H1 (cell line): ENCODE results near the gene UBASH3B. TPM values are rescaled to one million over a fixed set of nuclear protein-coding genes. Genes with fewer than 3 reads are reported as not detected.

Experiments
- CTCF ChIA-PET: fragments of 300-600 bp; sonication (Branson Sonifier 250); formaldehyde crosslinking; loops from one replicate; lab custom pipeline; 2021; ENCODE audit not compliant: partially characterized antibody; lab: Charles Lee
- POLR2A ChIA-PET: fragments of 300-600 bp; sonication (Branson Sonifier 250); formaldehyde crosslinking; loops from one replicate; lab custom pipeline; 2021; ENCODE audit warnings: inconsistent platforms; ENCODE audit not compliant: partially characterized antibody; lab: Charles Lee
- DNase-seq, 2 experiments: peaks; one replicate each; pipeline versions ENCODE4 v3.0.0 to v3.0.0-alpha.2; 2010 to 2022; ENCODE audit warnings: low spot score in 2 of 2, low read depth in 1 of 2, mixed read lengths in 1 of 2
- FAIRE-seq: peaks from 2 replicates; lab custom pipeline; 2011; peaks lifted over from hg19 to GRCh38; lab: Jason Lieb, UNC
- H2AFZ ChIP-seq: 2 replicates; pipeline ENCODE4 v1.8.1; 2012; ENCODE audit warnings: low read length, inconsistent platforms
- H2AK5ac ChIP-seq: 2 replicates; pipeline ENCODE4 v1.6.1; 2013; ENCODE audit warnings: low read depth, low read length
- H2BK120ac ChIP-seq: replicated peaks from 2 replicates; pipeline ENCODE3; 2013; ENCODE audit warnings: low read depth, low read length, inconsistent platforms
- H2BK12ac ChIP-seq: 2 replicates; pipeline ENCODE4 v1.6.1; 2013; ENCODE audit warnings: low read depth, low read length
- H2BK15ac ChIP-seq: 2 replicates; pipeline ENCODE4 v1.6.1; 2013; ENCODE audit warnings: low read length
- H2BK20ac ChIP-seq: 2 replicates; pipeline ENCODE4 v1.6.1; 2013; ENCODE audit warnings: low read length
- H2BK5ac ChIP-seq: 2 replicates; pipeline ENCODE4 v1.6.1; 2013; ENCODE audit warnings: low read depth, low read length
- H3K14ac ChIP-seq: 2 replicates; pipeline ENCODE4 v1.6.1; 2013; ENCODE audit warnings: inconsistent platforms; ENCODE audit not compliant: insufficient read length
- H3K18ac ChIP-seq: 2 replicates; pipeline ENCODE4 v1.6.1; 2013; ENCODE audit warnings: low read length; ENCODE audit errors: extremely low read depth
- H3K23ac ChIP-seq: 2 replicates; pipeline ENCODE4 v1.6.1; 2013; ENCODE audit warnings: inconsistent platforms; ENCODE audit not compliant: insufficient read length
- H3K23me2 ChIP-seq: 2 replicates; pipeline ENCODE4 v1.6.1; 2013; ENCODE audit warnings: low read depth, low read length
- H3K27ac ChIP-seq: 2 replicates; pipeline ENCODE4 v1.6.1; 2011; ENCODE audit warnings: low read depth, low read length, inconsistent platforms
- H3K27me3 ChIP-seq, 4 experiments: replicated peaks in 1 of 4; 1 replicate in 1 of 4; 2 replicates in 3 of 4; pipeline versions ENCODE4 v1.6.1 to v1.8.1; 2011 to 2013; ENCODE audit warnings: low read length in 3 of 4, mild to moderate bottlenecking in 3 of 4, inconsistent platforms in 2 of 4, mixed read lengths in 2 of 4, moderate library complexity in 1 of 4; ENCODE audit not compliant: control insufficient read depth in 3 of 4, insufficient read depth in 3 of 4; ENCODE audit errors: extremely low read depth in 1 of 4
- H3K36me3 ChIP-seq, 4 experiments: 2 replicates each; pipeline versions ENCODE4 v1.6.1 to v1.8.1; 2011 to 2013; ENCODE audit warnings: mild to moderate bottlenecking in 4 of 4, low read length in 3 of 4, moderate library complexity in 2 of 4, control low read depth in 1 of 4, inconsistent platforms in 1 of 4; ENCODE audit not compliant: insufficient read depth in 4 of 4, control insufficient read depth in 2 of 4
- H3K4ac ChIP-seq: replicated peaks from 2 replicates; pipeline ENCODE3; 2013; ENCODE audit warnings: low read length, low read depth, mixed read lengths, inconsistent platforms; ENCODE audit not compliant: insufficient read length
- H3K4me1 ChIP-seq, 4 experiments: replicated peaks in 1 of 4; 1 replicate in 1 of 4; 2 replicates in 3 of 4; pipeline versions ENCODE4 v1.6.1 to v1.8.1; 2011 to 2013; ENCODE audit warnings: low read length in 3 of 4, inconsistent platforms in 2 of 4, mixed read lengths in 1 of 4; ENCODE audit not compliant: insufficient read depth in 4 of 4, control insufficient read depth in 3 of 4
- H3K4me2 ChIP-seq, 2 experiments: 2 replicates each; pipeline versions ENCODE4 v1.6.1 to v1.8.1; 2011 to 2013; ENCODE audit warnings: low read depth in 2 of 2, low read length in 2 of 2, control low read depth in 1 of 2, inconsistent platforms in 1 of 2, mild to moderate bottlenecking in 1 of 2; ENCODE audit not compliant: insufficient read depth in 1 of 2
- H3K4me3 ChIP-seq, 4 experiments: fragments of 200-600, 300-600 bp in 1 of 4; sonication (generic), shearing (Covaris generic), sonication (Bioruptor Twin) in 1 of 4; 2 replicates each; pipeline versions ENCODE4 v1.5.1 to v1.8.1; 2011 to 2016; ENCODE audit warnings: low read length in 4 of 4, low read depth in 3 of 4, control low read depth in 2 of 4, inconsistent platforms in 2 of 4, mild to moderate bottlenecking in 2 of 4, mixed read lengths in 1 of 4, moderate library complexity in 1 of 4; ENCODE audit not compliant: insufficient read depth in 2 of 4; ENCODE audit errors: extremely low read depth in 1 of 4
- H3K56ac ChIP-seq: replicated peaks from 2 replicates; pipeline ENCODE3; 2013; ENCODE audit warnings: low read depth, mild to moderate bottlenecking, mixed read lengths, low read length, inconsistent platforms; ENCODE audit not compliant: insufficient read length
- H3K79me1 ChIP-seq: 2 replicates; pipeline ENCODE4 v1.6.1; 2013; ENCODE audit warnings: low read depth, low read length, control low read depth
- H3K79me2 ChIP-seq, 2 experiments: 2 replicates each; pipeline versions ENCODE4 v1.6.1 to v1.8.1; 2012 to 2013; ENCODE audit warnings: low read length in 2 of 2, mild to moderate bottlenecking in 2 of 2, inconsistent platforms in 1 of 2; ENCODE audit not compliant: insufficient read depth in 2 of 2, control insufficient read depth in 1 of 2
- H3K9ac ChIP-seq, 4 experiments: replicated peaks in 1 of 4; 1 replicate in 1 of 4; 2 replicates in 3 of 4; pipeline versions ENCODE4 v1.6.1 to v1.8.1; 2011 to 2013; ENCODE audit warnings: low read depth in 3 of 4, low read length in 3 of 4, control low read depth in 2 of 4, mild to moderate bottlenecking in 2 of 4, moderate library complexity in 2 of 4, inconsistent platforms in 1 of 4; ENCODE audit errors: extremely low read depth in 1 of 4
- H3K9me3 ChIP-seq, 2 experiments: 2 replicates each; pipeline versions ENCODE4 v1.6.1 to v1.8.1; 2012 to 2013; ENCODE audit warnings: mild to moderate bottlenecking in 2 of 2, moderate library complexity in 2 of 2, control low read depth in 1 of 2, inconsistent platforms in 1 of 2, low read depth in 1 of 2, low read length in 1 of 2, mixed read lengths in 1 of 2; ENCODE audit not compliant: insufficient read depth in 2 of 2
- H4K20me1 ChIP-seq, 2 experiments: replicated peaks in 1 of 2; 2 replicates each; pipeline versions ENCODE3 to v1.8.1; 2011 to 2013; ENCODE audit warnings: inconsistent platforms in 2 of 2, low read length in 2 of 2, mild to moderate bottlenecking in 1 of 2; ENCODE audit not compliant: insufficient read depth in 2 of 2, control insufficient read depth in 1 of 2
- H4K5ac ChIP-seq: 2 replicates; pipeline ENCODE4 v1.6.1; 2013; ENCODE audit warnings: low read length, low read depth, mixed read lengths, inconsistent platforms; ENCODE audit not compliant: insufficient read length
- H4K8ac ChIP-seq: 2 replicates; pipeline ENCODE4 v1.8.0; 2013; ENCODE audit warnings: mild to moderate bottlenecking, moderate library complexity, low read length, inconsistent platforms; ENCODE audit not compliant: insufficient read depth; ENCODE audit errors: extremely low read depth
- H4K91ac ChIP-seq: replicated peaks from 2 replicates; pipeline ENCODE3; 2013; ENCODE audit warnings: low read length, mixed read lengths, inconsistent platforms; ENCODE audit not compliant: insufficient read length
- ASH2L ChIP-seq: fragments of 200-600, 300-600 bp; sonication (generic); IDR thresholded peaks from one replicate; pipeline ENCODE4 v1.7.1; 2017; ENCODE audit warnings: low read length
- CBX5 ChIP-seq: fragments of 300-800, 300-1000 bp; sonication (generic); IDR thresholded peaks from 2 replicates; pipeline ENCODE4 v1.7.1; 2016; ENCODE audit warnings: antibody characterized with exemption, low read length, low read depth
- CBX8 ChIP-seq: fragments of 300-800, 300-1000 bp; sonication (generic); IDR thresholded peaks from 2 replicates; pipeline ENCODE4 v1.7.1; 2016; ENCODE audit warnings: low read depth, low read length, borderline replicate concordance
- CHD2 ChIP-seq: IDR thresholded peaks from 2 replicates; pipeline ENCODE4 v1.6.1; 2012; ENCODE audit warnings: low read length, improper control_type of control experiment
- EGR1 ChIP-seq: IDR thresholded peaks from 2 replicates; pipeline ENCODE4 v1.6.1; 2011; ENCODE audit warnings: low read depth, low read length, borderline replicate concordance
- JUN ChIP-seq: IDR thresholded peaks from 2 replicates; pipeline ENCODE4 v1.6.1; 2011; ENCODE audit warnings: low read depth, mild to moderate bottlenecking, improper control_type of control experiment, low read length
- MAX ChIP-seq: IDR thresholded peaks from 2 replicates; pipeline ENCODE4 v1.6.1; 2012; ENCODE audit warnings: inconsistent platforms
- NANOG ChIP-seq: IDR thresholded peaks from 2 replicates; pipeline ENCODE4 v1.6.1; 2011; ENCODE audit warnings: low read length, low read depth, mild to moderate bottlenecking, inconsistent platforms; ENCODE audit not compliant: insufficient read depth, poor library complexity, severe bottlenecking
- PHF8 ChIP-seq: fragments of 200-600 bp; sonication (generic); conservative IDR thresholded peaks from 2 replicates; pipeline ENCODE4 v1.7.1; 2012; ENCODE audit warnings: low read depth, mild to moderate bottlenecking, inconsistent platforms, low read length, moderate library complexity
- RXRA ChIP-seq: IDR thresholded peaks from 2 replicates; pipeline ENCODE4 v1.6.1; 2011; ENCODE audit warnings: low read depth, mild to moderate bottlenecking, low read length, moderate library complexity; ENCODE audit not compliant: insufficient read depth
- SIN3A ChIP-seq, 2 experiments: IDR thresholded peaks in 1 of 2; conservative IDR thresholded peaks in 1 of 2; 2 replicates each; pipeline ENCODE4 v1.6.1; 2011 to 2012; ENCODE audit warnings: low read length in 2 of 2, improper control_type of control experiment in 1 of 2, low read depth in 1 of 2, mild to moderate bottlenecking in 1 of 2
- SIX5 ChIP-seq: IDR thresholded peaks from 2 replicates; pipeline ENCODE4 v1.6.1; 2011; ENCODE audit warnings: mild to moderate bottlenecking, low read depth, low read length
- SP1 ChIP-seq: IDR thresholded peaks from 2 replicates; pipeline ENCODE4 v1.6.1; 2011; ENCODE audit warnings: low read depth, low read length
- TEAD4 ChIP-seq: IDR thresholded peaks from 2 replicates; pipeline ENCODE4 v1.6.1; 2012; ENCODE audit warnings: low read depth, low read length, inconsistent platforms, mixed read lengths
- YY1 ChIP-seq: IDR thresholded peaks from 2 replicates; pipeline ENCODE4 v1.6.1; 2011; ENCODE audit warnings: low read depth, mild to moderate bottlenecking, low read length
- WGBS, 2 experiments: shearing (Covaris generic) in 1 of 2; methylation state at CpG; one replicate each; pipeline versions ENCODE4 v1.1.6 to v1.1.7; 2013 to 2015; ENCODE audit warnings: low lambda C conversion rate in 2 of 2, mixed read lengths in 2 of 2, inconsistent platforms in 1 of 2, low coverage in 1 of 2, missing lambda C conversion rate in 1 of 2; ENCODE audit not compliant: insufficient replicate concordance in 2 of 2, insufficient coverage in 1 of 2, insufficient read length in 1 of 2; ENCODE audit errors: extremely low coverage in 1 of 2, missing lambda C conversion rate in 1 of 2; 5-methylcytosine and 5-hydroxymethylcytosine counted together
- polyA plus RNA-seq, 7 experiments: library from polyadenylated mRNA; depleted of rRNA in 3 of 7; stranded (reverse) in 5 of 7; unstranded in 2 of 7; fragments of >200 nt in 5 of 7; fragments of 200-250 nt in 2 of 7; gene quantifications; 1 replicate in 5 of 7; 2 replicates in 1 of 7; 4 replicates in 1 of 7; pipeline versions ENCODE4 v1.2.1 to v1.2.3, GENCODE V29; 2011 to 2013; ENCODE audit warnings: missing spikeins in 2 of 7, mixed read lengths in 2 of 7
- total RNA-seq: library from RNA; stranded (reverse); fragmentation: NEBNext Ultra II Directional; extraction: Animal tissue kit (Norgen Biotek cat#: 25700); gene quantifications from 2 replicates; pipeline ENCODE4 v1.2.1, GENCODE V29; 2021

The UBASH3B gene
- total and polyA plus RNA-seq, 2 of the 8 experiments (the other 6 are each of a cell fraction or from before 2014, with no cell fraction given): 7.5 to 9.5 TPM

DNA sequence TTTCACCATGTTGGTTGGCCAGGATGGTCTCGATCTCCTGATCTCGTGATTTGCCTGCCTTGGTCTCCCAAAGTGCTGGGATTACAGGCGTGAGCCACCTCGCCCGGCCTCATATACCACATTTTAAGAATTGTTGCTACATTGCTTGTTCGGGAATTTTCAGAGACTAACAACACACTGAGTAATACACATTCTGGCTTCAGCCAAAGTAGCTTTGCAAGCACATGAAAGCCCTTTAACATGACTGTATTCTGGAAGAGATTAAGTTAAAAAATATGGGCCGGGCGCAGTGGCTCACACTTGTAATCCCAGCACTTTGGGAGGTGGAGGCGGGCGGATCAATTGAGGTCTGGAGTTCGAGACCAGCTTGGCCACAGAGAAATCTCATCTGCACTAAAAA, 197.7 kb downstream of the UBASH3B start:
- Histone ChIP-seq H3K79me1 (no peaks in the 10 kb centered on the region), H3K27ac (no peak overlapping the region), H4K8ac (no peak overlapping the region), H2BK20ac (no peak overlapping the region), H3K4ac (no peak overlapping the region), H3K4me2 (no peak overlapping the region), H3K23ac (no peak overlapping the region), H3K18ac (0 out of 2 replicates have a peak overlapping the region, but pooled peaks have one; percentile 22), H4K20me1 (no peaks in the 10 kb centered on the region), H3K36me3 (no peaks in the 10 kb centered on the region), H3K4me1 (peaks cover 0 to 2% (median 0%) of the 10 kb centered on the region in 4 experiments; a peak in 4 of 7 replicates), H2BK12ac (no peak overlapping the region), H4K5ac (no peak overlapping the region), H3K14ac (no peak overlapping the region), H3K23me2 (no peaks in the 10 kb centered on the region), H3K27me3 (no peaks in the 10 kb centered on the region), H3K9ac (no peak overlapping the region), H2BK5ac (no peak overlapping the region), H2AFZ (no peak overlapping the region), H2BK120ac (no peak overlapping the region), H3K56ac (no peak overlapping the region), H4K91ac (no peak overlapping the region), H3K4me3 (no peak overlapping the region), H3K79me2 (no peaks in the 10 kb centered on the region), H2BK15ac (no peak overlapping the region), H2AK5ac (no peak overlapping the region), H3K9me3 (no peaks in the 10 kb centered on the region)
- POLR2A ChIA-PET: interaction anchor here (0.8 to 1.9 kb wide), 4 partner anchors 20 to 45 kb away, joined by 3 to 9 read pairs (median 5); no protein-coding TSS in a partner anchor
- CTCF ChIA-PET: interaction anchor here (0.6 to 13.0 kb wide), 37 partner anchors 9 to 273 kb away, joined by 3 to 145 read pairs (median 4); partner anchors contain the start of gene UBASH3B
- no peak for DNase-seq
- FAIRE-seq: no peak
- 92% methylated on average over 11 of the region's 11 CpGs; no CpG with 5 or more reads in 1 of the 2 experiments for WGBS, 2 experiments
- no peak for TF ChIP-seq MAX
- TF ChIP-seq CBX8: no peak
- no peak for TF ChIP-seq CHD2
- no peak for TF ChIP-seq TEAD4
- no peak for TF ChIP-seq YY1
- TF ChIP-seq PHF8: no peak
- TF ChIP-seq SP1: no peak
- no peak for TF ChIP-seq EGR1
- TF ChIP-seq ASH2L: no peak
- no peak for TF ChIP-seq JUN
- no peak for TF ChIP-seq SIN3A (conservative IDR thresholded peaks at IDR 0.05 in 1 of 2, IDR thresholded peaks at IDR 0.05 in 1 of 2; ENCODE audit: low read depth in 1 of 2, low read length in 2 of 2)
- TF ChIP-seq NANOG: no peak
- TF ChIP-seq SIX5: no peak
- no peak for TF ChIP-seq RXRA
- TF ChIP-seq CBX5: no peak
